GM12878 (cell line): ENCODE results near the gene TSHZ2. TPM values are rescaled to one million over a fixed set of nuclear protein-coding genes. Genes with fewer than 3 reads are reported as not detected.

Experiments used
- ATAC-seq: fragments of 200-7000 bp; cut with Tn5 transposase; 3 replicates; pipeline ENCODE4 v1.9.1; 2020; ENCODE audit warnings: mild to moderate bottlenecking, moderate library complexity
- BruUV-seq: library from RNA; stranded (reverse); fragments of 400-500 nt; replicated peaks from 2 replicates; lab custom pipeline; 2021; lab: Mats Ljungman, UMichigan
- CTCF ChIA-PET: fragments of 300-600 bp; sonication (Branson Sonifier 250); formaldehyde crosslinking; extraction: SDS; loops from one replicate; lab custom pipeline; 2021; ENCODE audit warnings: inconsistent platforms; lab: Yijun Ruan, JAX
- POLR2A ChIA-PET: fragments of 350-600 bp; formaldehyde crosslinking; extraction: SDS; loops from one replicate; lab custom pipeline; 2021; ENCODE audit warnings: inconsistent platforms; lab: Charles Lee
- RAD21 ChIA-PET: fragments of 300-600 bp; sonication (Branson Sonifier 250); formaldehyde crosslinking; loops from one replicate; lab custom pipeline; 2023; ENCODE audit warnings: antibody characterized with exemption; ENCODE audit not compliant: unreplicated experiment; lab: Charles Lee
- SMC1A ChIA-PET: fragments of 300-600 bp; sonication (Branson Sonifier 250); formaldehyde crosslinking; loops from one replicate; lab custom pipeline; 2023; ENCODE audit not compliant: unreplicated experiment, uncharacterized antibody; lab: Charles Lee
- DNase-seq: peaks from one replicate; pipeline ENCODE4 v3.0.0-alpha.2; 2011; ENCODE audit warnings: low read depth, low spot score
- FAIRE-seq: peaks from 3 replicates; lab custom pipeline; 2011; peaks lifted over from hg19 to GRCh38; lab: Jason Lieb, UNC
- H2AFZ ChIP-seq: 2 replicates; pipeline ENCODE4 v1.6.0; 2011; ENCODE audit warnings: low read depth, low read length, control low read depth; ENCODE audit not compliant: control insufficient read depth
- H3K27ac ChIP-seq: 2 replicates; pipeline ENCODE4 v1.5.1; 2011; ENCODE audit warnings: control low read depth; ENCODE audit not compliant: control insufficient read depth, insufficient read depth
- H3K27me3 ChIP-seq, 2 experiments: replicated peaks in 1 of 2; 2 replicates each; pipeline versions ENCODE4 v1.6.0 to v1.6.1; 2011; ENCODE audit warnings: low read length in 1 of 2; ENCODE audit not compliant: control insufficient read depth in 2 of 2, insufficient read depth in 2 of 2
- H3K36me3 ChIP-seq, 2 experiments: 2 replicates each; pipeline ENCODE4 v1.5.1; 2011; ENCODE audit warnings: low read length in 1 of 2; ENCODE audit not compliant: control insufficient read depth in 2 of 2, insufficient read depth in 2 of 2
- H3K4me1 ChIP-seq: 2 replicates; pipeline ENCODE4 v1.6.1; 2011; ENCODE audit warnings: mild to moderate bottlenecking, low read length, moderate library complexity, mixed read lengths; ENCODE audit not compliant: control insufficient read depth, insufficient read depth
- H3K4me2 ChIP-seq: 2 replicates; pipeline ENCODE4 v1.6.0; 2011; ENCODE audit warnings: control low read depth; ENCODE audit not compliant: control insufficient read depth, insufficient read depth
- H3K4me3 ChIP-seq: fragments of 200-600 bp; sonication (generic); 2 replicates; pipeline ENCODE4 v1.5.1; 2016
- H3K79me2 ChIP-seq: 2 replicates; pipeline ENCODE4 v1.6.0; 2011; ENCODE audit warnings: low read length; ENCODE audit not compliant: control insufficient read depth, insufficient read depth
- H3K9ac ChIP-seq: 2 replicates; pipeline ENCODE4 v1.8.0; 2011; ENCODE audit warnings: low read length, control low read depth, mixed read lengths; ENCODE audit not compliant: control insufficient read depth, insufficient read depth
- H3K9me3 ChIP-seq: replicated peaks from 3 replicates; pipeline ENCODE4 v1.5.1; 2011; ENCODE audit warnings: mild to moderate bottlenecking, low read length; ENCODE audit not compliant: control insufficient read depth, insufficient read depth
- H4K20me1 ChIP-seq: 2 replicates; pipeline ENCODE4 v1.6.0; 2011; ENCODE audit not compliant: control insufficient read depth, insufficient read depth
- CBFB ChIP-seq: IDR thresholded peaks from 2 replicates; pipeline ENCODE4 v1.6.1; 2016; ENCODE audit warnings: antibody characterized with exemption, low read depth
- CHD2 ChIP-seq: IDR thresholded peaks from 2 replicates; pipeline ENCODE4 v1.6.1; 2011; ENCODE audit warnings: low read depth, low read length, improper control_type of control experiment, borderline replicate concordance
- CREB1 ChIP-seq: IDR thresholded peaks from 2 replicates; pipeline ENCODE4 v1.6.1; 2012; ENCODE audit warnings: low read depth, mild to moderate bottlenecking, inconsistent platforms
- CTCF ChIP-seq, 3 experiments: IDR thresholded peaks in 2 of 3; conservative IDR thresholded peaks in 1 of 3; 2 replicates each; pipeline ENCODE4 v1.5.1; 2011; ENCODE audit warnings: low read depth in 3 of 3, low read length in 3 of 3, mild to moderate bottlenecking in 3 of 3, control low read depth in 2 of 3, moderate library complexity in 2 of 3, inconsistent platforms in 1 of 3, mixed read lengths in 1 of 3; ENCODE audit not compliant: control insufficient read depth in 2 of 3, insufficient read depth in 1 of 3; ENCODE audit errors: extremely low read depth in 1 of 3
- CUX1 ChIP-seq: IDR thresholded peaks from 2 replicates; pipeline ENCODE4 v1.6.1; 2012; ENCODE audit warnings: improper control_type of control experiment, low read depth, low read length; ENCODE audit not compliant: insufficient replicate concordance
- DPF2 ChIP-seq: fragments of 450-650 bp; IDR thresholded peaks from 2 replicates; pipeline ENCODE4 v1.6.1; 2017; ENCODE audit warnings: mild to moderate bottlenecking
- GABPA ChIP-seq: IDR thresholded peaks from 2 replicates; pipeline ENCODE4 v1.6.1; 2014; ENCODE audit warnings: antibody characterized with exemption, low read depth, mild to moderate bottlenecking, inconsistent platforms
- JUNB ChIP-seq: IDR thresholded peaks from 2 replicates; pipeline ENCODE4 v1.6.1; 2016; ENCODE audit warnings: antibody characterized with exemption, mild to moderate bottlenecking
- MYC ChIP-seq: IDR thresholded peaks from 2 replicates; pipeline ENCODE4 v1.6.1; 2011; ENCODE audit warnings: mild to moderate bottlenecking, low read length, moderate library complexity, inconsistent platforms; ENCODE audit not compliant: insufficient read depth, insufficient replicate concordance, insufficient read length, severe bottlenecking
- NR2C2 ChIP-seq: IDR thresholded peaks from 2 replicates; pipeline ENCODE4 v1.6.1; 2011; ENCODE audit warnings: borderline replicate concordance, low read depth; ENCODE audit not compliant: control insufficient read depth, insufficient read length
- POLR2A ChIP-seq: IDR thresholded peaks from 2 replicates; pipeline ENCODE4 v1.6.1; 2011; ENCODE audit warnings: low read depth, mild to moderate bottlenecking, low read length
- RELB ChIP-seq: fragments of 450-650 bp; IDR thresholded peaks from 2 replicates; pipeline ENCODE4 v1.6.1; 2017; ENCODE audit warnings: low read depth, mild to moderate bottlenecking, moderate library complexity
- SMC3 ChIP-seq: IDR thresholded peaks from 2 replicates; pipeline ENCODE4 v1.6.1; 2011; ENCODE audit warnings: low read length, improper control_type of control experiment, borderline replicate concordance
- STAT3 ChIP-seq: IDR thresholded peaks from 2 replicates; pipeline ENCODE4 v1.6.1; 2011; ENCODE audit warnings: low read depth, low read length, improper control_type of control experiment
- TARDBP ChIP-seq: IDR thresholded peaks from 2 replicates; pipeline ENCODE4 v1.6.1; 2016; ENCODE audit warnings: borderline replicate concordance
- WGBS: methylation state at CpG from one replicate; pipeline ENCODE4 v1.1.6; 2016; ENCODE audit warnings: low lambda C conversion rate; ENCODE audit not compliant: insufficient replicate concordance, insufficient coverage; ENCODE audit errors: missing lambda C conversion rate; 5-methylcytosine and 5-hydroxymethylcytosine counted together
- in situ Hi-C: fragments of 300-500 bp; cut with MboI; formaldehyde crosslinking; loops from 9 replicates; pipeline ENCODE4 v1.14.3; 2018; ENCODE audit warnings: mixed read lengths
- intact Hi-C: fragments of 100-400 bp; cut with micrococcal nuclease; formaldehyde crosslinking; loops from one replicate; pipeline ENCODE4 v1.14.2; 2022; ENCODE audit not compliant: unreplicated experiment
- polyA plus RNA-seq, 11 experiments: library from polyadenylated mRNA; depleted of rRNA in 4 of 11; unstranded in 6 of 11; stranded (reverse) in 5 of 11; fragments of >200 nt; fragmentation: Nextera tagmentation in 4 of 11; fragmentation: Illumina TruSeq in 1 of 11; extraction: Ambion mirVana in 4 of 11; extraction: Trizol in 1 of 11; gene quantifications; 1 replicate in 1 of 11; 2 replicates in 10 of 11; pipeline versions ENCODE4 v1.2.1 to v1.2.3, GENCODE V29; 2011 to 2016; ENCODE audit warnings: inconsistent platforms in 2 of 11, missing spikeins in 2 of 11, low read depth in 1 of 11
- total RNA-seq, 4 experiments: library from RNA; depleted of rRNA in 3 of 4; stranded (reverse); fragments of >200 nt in 3 of 4; fragmentation: Illumina TruSeq in 1 of 4; extraction: Trizol in 1 of 4; gene quantifications; 2 replicates each; pipeline versions ENCODE4 v1.2.1 to v1.2.3, GENCODE V29; 2013 to 2021
- TF ChIP-seq, protein P1 (sequence below): IDR thresholded peaks from 2 replicates; pipeline ENCODE4 v1.6.1; 2012; ENCODE audit warnings: low read length, inconsistent platforms

The TSHZ2 gene
- total and polyA plus RNA-seq, 10 of the 15 experiments (the other 5 are each of a cell fraction or from before 2014, with no cell fraction given): 0.01 to 0.86 (median 0.13) TPM; not detected in 2

DNA sequence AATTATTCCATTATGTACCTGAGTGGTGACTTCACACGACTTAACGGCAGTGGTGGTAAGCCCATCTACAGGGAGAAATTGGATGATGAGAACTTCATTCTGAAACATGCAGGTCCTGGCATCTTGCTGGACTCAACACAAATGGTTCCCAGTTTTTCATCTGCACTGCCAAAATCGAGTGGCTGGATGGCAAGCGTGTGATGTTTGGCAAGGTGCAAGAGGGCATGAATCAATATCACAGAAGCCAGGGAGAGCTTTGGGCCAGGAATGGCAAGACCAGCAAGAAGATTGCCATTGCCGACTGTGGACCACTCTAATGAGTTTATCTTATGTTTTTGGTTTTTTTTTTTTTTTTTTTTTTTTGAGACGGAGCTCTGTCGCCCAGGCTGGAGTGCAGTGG is 449.2 kb downstream of the TSHZ2 start:
- BruUV-seq: no TSS peak
- no peak overlapping the region for H3K4me2 ChIP-seq
- H4K20me1 ChIP-seq: no peaks in the 10 kb centered on the region
- H3K4me1 ChIP-seq: no peaks in the 10 kb centered on the region
- RAD21 ChIA-PET: no interaction called here
- POLR2A ChIA-PET: interaction anchor here (0.6 kb wide), 2 partner anchors 67 to 126 kb away, joined by 4 to 6 read pairs; no protein-coding TSS in a partner anchor
- no peaks in the 10 kb centered on the region for H3K36me3 ChIP-seq
- no peak for ATAC-seq
- H2AFZ ChIP-seq: no peak overlapping the region
- SMC1A ChIA-PET: interaction anchor here (0.5 kb wide), 1 partner anchor 127 kb away, joined by 3 read pairs; no protein-coding TSS in a partner anchor
- H3K9ac ChIP-seq: no peak overlapping the region
- in situ Hi-C loops: no loop called here
- intact Hi-C loops: no loop called here
- H3K4me3 ChIP-seq: no peak overlapping the region
- CTCF ChIA-PET: no interaction called here
- FAIRE-seq: no peak
- H3K27me3 ChIP-seq: no peaks in the 10 kb centered on the region; a peak in 1 of 4 replicates
- no peak overlapping the region for H3K27ac ChIP-seq
- DNase-seq: no peak
- H3K9me3 ChIP-seq: no peaks in the 10 kb centered on the region
- no peaks in the 10 kb centered on the region for H3K79me2 ChIP-seq
- WGBS: 65% methylated on average over 5 of the region's 7 CpGs
- TF ChIP-seq CUX1: no peak
- TF ChIP-seq NR2C2: no peak
- TF ChIP-seq CTCF (IDR thresholded peaks at IDR 0.05 in 2 of 3, conservative IDR thresholded peaks at IDR 0.05 in 1 of 3; ENCODE audit: control insufficient read depth in 2 of 3, extremely low read depth in 1 of 3, insufficient read depth in 1 of 3, low read depth in 3 of 3, low read length in 3 of 3): no peak
- TF ChIP-seq, protein P1, sequence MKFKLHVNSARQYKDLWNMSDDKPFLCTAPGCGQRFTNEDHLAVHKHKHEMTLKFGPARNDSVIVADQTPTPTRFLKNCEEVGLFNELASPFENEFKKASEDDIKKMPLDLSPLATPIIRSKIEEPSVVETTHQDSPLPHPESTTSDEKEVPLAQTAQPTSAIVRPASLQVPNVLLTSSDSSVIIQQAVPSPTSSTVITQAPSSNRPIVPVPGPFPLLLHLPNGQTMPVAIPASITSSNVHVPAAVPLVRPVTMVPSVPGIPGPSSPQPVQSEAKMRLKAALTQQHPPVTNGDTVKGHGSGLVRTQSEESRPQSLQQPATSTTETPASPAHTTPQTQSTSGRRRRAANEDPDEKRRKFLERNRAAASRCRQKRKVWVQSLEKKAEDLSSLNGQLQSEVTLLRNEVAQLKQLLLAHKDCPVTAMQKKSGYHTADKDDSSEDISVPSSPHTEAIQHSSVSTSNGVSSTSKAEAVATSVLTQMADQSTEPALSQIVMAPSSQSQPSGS: no peak
- TF ChIP-seq RELB: no peak
- TF ChIP-seq TARDBP: no peak
- TF ChIP-seq DPF2: no peak
- no peak for TF ChIP-seq MYC
- TF ChIP-seq CBFB: no peak
- TF ChIP-seq STAT3: no peak
- TF ChIP-seq CHD2: no peak
- no peak for TF ChIP-seq CREB1
- no peak for TF ChIP-seq SMC3
- no peak for TF ChIP-seq GABPA
- TF ChIP-seq POLR2A: no peak
- no peak for TF ChIP-seq JUNB
